SH-SY5Y (cell line): ENCODE data around the gene CNTFR.

Experiments
- GATA2 ChIP-seq: IDR thresholded peaks from 2 replicates; pipeline ENCODE4 v1.6.1; 2011; ENCODE audit warnings: mild to moderate bottlenecking, low read depth, low read length
- GATA3 ChIP-seq: IDR thresholded peaks from 2 replicates; pipeline ENCODE4 v1.6.1; 2011; ENCODE audit warnings: low read depth, mild to moderate bottlenecking, low read length, moderate library complexity

DNA sequence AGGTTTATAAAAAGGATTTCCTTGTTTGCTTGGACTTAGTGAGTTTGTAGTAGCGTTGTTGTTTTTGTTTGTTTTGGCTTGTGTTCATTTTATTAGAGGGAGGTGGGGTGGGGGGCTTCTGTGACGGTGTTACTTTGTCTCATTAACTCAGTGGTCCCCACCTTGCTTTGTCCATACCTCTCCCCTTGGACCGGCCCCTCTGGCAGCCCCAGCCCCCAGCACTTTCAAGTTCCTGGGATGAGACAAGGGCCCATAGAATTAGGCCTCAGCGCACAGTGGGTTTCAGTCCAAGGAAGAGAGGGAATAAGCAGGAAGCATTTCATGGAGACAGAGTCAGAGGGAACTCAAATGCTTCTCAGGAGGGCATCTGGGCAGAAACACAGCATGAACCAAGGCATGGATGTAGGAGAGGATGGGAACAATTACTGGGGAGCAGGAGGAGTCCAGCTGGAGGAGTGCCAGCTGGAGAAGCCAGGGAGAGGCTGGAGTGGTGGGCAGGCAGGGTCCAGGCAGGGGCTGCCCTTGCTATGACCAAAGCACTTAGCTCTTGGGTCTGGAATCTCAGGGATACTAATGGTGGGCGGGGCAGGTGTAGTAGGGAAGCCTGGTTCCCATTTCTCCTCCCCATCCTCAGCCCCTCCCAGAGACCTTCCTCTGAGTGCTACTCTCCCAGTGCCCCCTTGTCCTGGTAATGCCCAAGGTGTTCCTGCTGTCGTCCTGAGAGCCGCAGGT, 43.3 kb downstream of the CNTFR start:
- TF ChIP-seq GATA3 (no peak), GATA2 (no peak)
